Measurements from ENCODE around the gene PPP1R9A. TPM values are rescaled to one million over a fixed set of nuclear protein-coding genes. Genes with fewer than 3 reads are reported as not detected.

The PPP1R9A gene
- total RNA-seq, 2 donors from 2014 or later, result not detected

GRCh38 chr7:95311389-95311788, 404.0 kb downstream of the PPP1R9A start:
- Mint-ChIP-seq H3K4me3 (no peak overlapping the region), H3K36me3 (ENCODE audit: low read depth) (no peaks in the 10 kb centered on the region), H3K27me3 (peaks cover 19% of the 10 kb centered on the region), H3K27ac (no peak overlapping the region), H3K9me3 (peaks cover 8% of the 10 kb centered on the region), H3K4me1 (peaks cover 6% of the 10 kb centered on the region)
- ATAC-seq (replicated peaks), result no peak

GRCh38 chr7:95312561-95312960, 405.2 kb downstream of the PPP1R9A start:
- Mint-ChIP-seq H3K27ac (no peak overlapping the region), H3K36me3 (ENCODE audit: low read depth) (no peaks in the 10 kb centered on the region), H3K9me3 (peaks cover 8% of the 10 kb centered on the region), H3K4me3 (no peak overlapping the region), H3K4me1 (peaks cover 6% of the 10 kb centered on the region), H3K27me3 (peaks cover 19% of the 10 kb centered on the region)
- no peak for ATAC-seq (replicated peaks)

- peaks cover 16% of the 10 kb centered on the region for H3K27me3 Mint-ChIP-seq
- H3K27ac Mint-ChIP-seq, result no peak overlapping the region
- no peak for ATAC-seq (replicated peaks)
- H3K36me3 Mint-ChIP-seq (ENCODE audit: low read depth), result no peaks in the 10 kb centered on the region
- peaks cover 11% of the 10 kb centered on the region for H3K4me1 Mint-ChIP-seq
- peaks cover 8% of the 10 kb centered on the region for H3K9me3 Mint-ChIP-seq
- H3K4me3 Mint-ChIP-seq, result no peak overlapping the region
These were observed 409.2 kb downstream of the PPP1R9A start for GRCh38 chr7:95316588-95316987.

- H3K27ac Mint-ChIP-seq, result no peak overlapping the region
- peaks cover 13% of the 10 kb centered on the region for H3K27me3 Mint-ChIP-seq
- peaks cover 4% of the 10 kb centered on the region for H3K9me3 Mint-ChIP-seq
- ATAC-seq (replicated peaks), result no peak
- no peaks in the 10 kb centered on the region for H3K36me3 Mint-ChIP-seq (ENCODE audit: low read depth)
- peaks cover 11% of the 10 kb centered on the region for H3K4me1 Mint-ChIP-seq
- H3K4me3 Mint-ChIP-seq, result no peak overlapping the region
These were observed 410.2 kb downstream of the PPP1R9A start for GRCh38 chr7:95317546-95317945.

- no peak for ATAC-seq (replicated peaks)
- Mint-ChIP-seq H3K36me3 (ENCODE audit: low read depth) (no peaks in the 10 kb centered on the region), H3K4me1 (peaks cover 11% of the 10 kb centered on the region), H3K27me3 (peaks cover 9% of the 10 kb centered on the region), H3K4me3 (no peak overlapping the region), H3K9me3 (peaks cover 4% of the 10 kb centered on the region), H3K27ac (no peak overlapping the region)
These were observed 410.6 kb downstream of the PPP1R9A start for GRCh38 chr7:95317966-95318365.

GRCh38 chr7:95318501-95319100, 411.2 kb downstream of the PPP1R9A start:
- ATAC-seq (replicated peaks), result no peak
- peaks cover 10% of the 10 kb centered on the region for H3K4me1 Mint-ChIP-seq
- no peaks in the 10 kb centered on the region for H3K36me3 Mint-ChIP-seq (ENCODE audit: low read depth)
- H3K9me3 Mint-ChIP-seq, result peaks cover 3% of the 10 kb centered on the region
- H3K27me3 Mint-ChIP-seq, result peaks cover 8% of the 10 kb centered on the region
- no peak overlapping the region for H3K27ac Mint-ChIP-seq
- H3K4me3 Mint-ChIP-seq, result no peak overlapping the region

- no peaks in the 10 kb centered on the region for H3K36me3 Mint-ChIP-seq (ENCODE audit: low read depth)
- peaks cover 6% of the 10 kb centered on the region for H3K4me1 Mint-ChIP-seq
- peaks cover 2% of the 10 kb centered on the region for H3K27me3 Mint-ChIP-seq
- no peak overlapping the region for H3K27ac Mint-ChIP-seq
- ATAC-seq (replicated peaks), result no peak
- no peak overlapping the region for H3K4me3 Mint-ChIP-seq
- no peaks in the 10 kb centered on the region for H3K9me3 Mint-ChIP-seq
These were observed 412.2 kb downstream of the PPP1R9A start for GRCh38 chr7:95319570-95319969.

GRCh38 chr7:95320651-95321050, 413.3 kb downstream of the PPP1R9A start:
- Mint-ChIP-seq H3K36me3 (ENCODE audit: low read depth) (no peaks in the 10 kb centered on the region), H3K4me3 (no peak overlapping the region)

GRCh38 chr7:95321720-95322119, 414.3 kb downstream of the PPP1R9A start:
- ATAC-seq (replicated peaks), result no peak
- Mint-ChIP-seq H3K27me3 (peaks cover 11% of the 10 kb centered on the region), H3K4me3 (no peak overlapping the region), H3K36me3 (ENCODE audit: low read depth) (no peaks in the 10 kb centered on the region), H3K27ac (no peak overlapping the region), H3K9me3 (no peaks in the 10 kb centered on the region), H3K4me1 (peaks cover 10% of the 10 kb centered on the region)

More at GRCh38 chr7:95320651-95321050, 413.3 kb downstream of the PPP1R9A start:
- peaks cover 4% of the 10 kb centered on the region for H3K27me3 Mint-ChIP-seq
- no peak for ATAC-seq (replicated peaks)
- H3K4me1 Mint-ChIP-seq, result peaks cover 10% of the 10 kb centered on the region
- H3K27ac Mint-ChIP-seq, result no peak overlapping the region
- H3K9me3 Mint-ChIP-seq, result no peaks in the 10 kb centered on the region

GRCh38 chr7:95322396-95322795, 415.0 kb downstream of the PPP1R9A start:
- no peak for ATAC-seq (replicated peaks)
- Mint-ChIP-seq H3K27ac (no peak overlapping the region), H3K4me3 (no peak overlapping the region), H3K36me3 (ENCODE audit: low read depth) (no peaks in the 10 kb centered on the region), H3K27me3 (peaks cover 11% of the 10 kb centered on the region), H3K9me3 (no peaks in the 10 kb centered on the region), H3K4me1 (peaks cover 10% of the 10 kb centered on the region)

GRCh38 chr7:95322854-95323253, 415.5 kb downstream of the PPP1R9A start:
- Mint-ChIP-seq H3K36me3 (ENCODE audit: low read depth) (no peaks in the 10 kb centered on the region), H3K27me3 (peaks cover 11% of the 10 kb centered on the region), H3K4me3 (no peak overlapping the region), H3K27ac (no peak overlapping the region), H3K9me3 (no peaks in the 10 kb centered on the region), H3K4me1 (peaks cover 10% of the 10 kb centered on the region)
- ATAC-seq (replicated peaks), result no peak

GRCh38 chr7:95323410-95324129, 416.2 kb downstream of the PPP1R9A start:
- Mint-ChIP-seq H3K27ac (no peak overlapping the region), H3K27me3 (peaks cover 11% of the 10 kb centered on the region), H3K36me3 (ENCODE audit: low read depth) (no peaks in the 10 kb centered on the region), H3K4me1 (peaks cover 10% of the 10 kb centered on the region), H3K4me3 (no peak overlapping the region), H3K9me3 (no peaks in the 10 kb centered on the region)
- no peak for ATAC-seq (replicated peaks)

- H3K27me3 Mint-ChIP-seq, result peaks cover 11% of the 10 kb centered on the region
- peak within 1 kb of the TSS; percentile 3 for H3K4me3 Mint-ChIP-seq
- H3K9me3 Mint-ChIP-seq, result no peaks in the 10 kb centered on the region
- no peak within 1 kb of the TSS for H3K27ac Mint-ChIP-seq
- H3K4me1 Mint-ChIP-seq, result peaks cover 5% of the 10 kb centered on the region
- no peaks in the 10 kb centered on the region for H3K36me3 Mint-ChIP-seq (ENCODE audit: low read depth)
- peak; percentile 62 for ATAC-seq (replicated peaks)
These were observed 417.0 kb downstream of the PPP1R9A start, which contains the start of gene PON1 for GRCh38 chr7:95324431-95324830. TSS of gene PON1 (minus strand) at chr7:95324532. CDS start at chr7:95324475, 57 bp downstream.

GRCh38 chr7:95327356-95327755, 420.0 kb downstream of the PPP1R9A start:
- H3K4me1 Mint-ChIP-seq, result peaks cover 12% of the 10 kb centered on the region
- H3K36me3 Mint-ChIP-seq (ENCODE audit: low read depth), result no peaks in the 10 kb centered on the region
- no peaks in the 10 kb centered on the region for H3K9me3 Mint-ChIP-seq
- H3K27ac Mint-ChIP-seq, result no peak overlapping the region
- no peak for ATAC-seq (replicated peaks)
- H3K4me3 Mint-ChIP-seq, result no peak overlapping the region
- peaks cover 11% of the 10 kb centered on the region for H3K27me3 Mint-ChIP-seq
